GM13976 (cell line): ENCODE measurements around the gene NOTCH1.

ENCODE experiments used
- DNase-seq: peaks from one replicate; pipeline ENCODE4 v3.0.0; 2012; ENCODE audit warnings: low spot score
- in situ Hi-C: fragments of 300-500 bp; cut with MboI; formaldehyde crosslinking; loops from one replicate; pipeline ENCODE4 v1.12.0; 2022; ENCODE audit warnings: low sequenced_read_pairs, mixed read lengths, inconsistent platforms; ENCODE audit not compliant: unreplicated experiment
- TF ChIP-seq, protein P1 (sequence below): IDR thresholded peaks from 2 replicates; pipeline ENCODE4 v1.5.1; 2012; ENCODE audit warnings: borderline replicate concordance, mild to moderate bottlenecking; ENCODE audit not compliant: insufficient read depth; ENCODE audit errors: extremely low read depth, missing control alignments, control extremely low read depth

NOTCH1 gene

GRCh38 chr9:136545965-136546696 is at the start of gene NOTCH1:
Gene NOTCH1 (minus strand): TSS chr9:136546048. CDS start chr9:136545786, 262 bp downstream.
- peak; percentile 96 for DNase-seq
- in situ Hi-C loops, result no loop called here
- TF ChIP-seq, protein P1, sequence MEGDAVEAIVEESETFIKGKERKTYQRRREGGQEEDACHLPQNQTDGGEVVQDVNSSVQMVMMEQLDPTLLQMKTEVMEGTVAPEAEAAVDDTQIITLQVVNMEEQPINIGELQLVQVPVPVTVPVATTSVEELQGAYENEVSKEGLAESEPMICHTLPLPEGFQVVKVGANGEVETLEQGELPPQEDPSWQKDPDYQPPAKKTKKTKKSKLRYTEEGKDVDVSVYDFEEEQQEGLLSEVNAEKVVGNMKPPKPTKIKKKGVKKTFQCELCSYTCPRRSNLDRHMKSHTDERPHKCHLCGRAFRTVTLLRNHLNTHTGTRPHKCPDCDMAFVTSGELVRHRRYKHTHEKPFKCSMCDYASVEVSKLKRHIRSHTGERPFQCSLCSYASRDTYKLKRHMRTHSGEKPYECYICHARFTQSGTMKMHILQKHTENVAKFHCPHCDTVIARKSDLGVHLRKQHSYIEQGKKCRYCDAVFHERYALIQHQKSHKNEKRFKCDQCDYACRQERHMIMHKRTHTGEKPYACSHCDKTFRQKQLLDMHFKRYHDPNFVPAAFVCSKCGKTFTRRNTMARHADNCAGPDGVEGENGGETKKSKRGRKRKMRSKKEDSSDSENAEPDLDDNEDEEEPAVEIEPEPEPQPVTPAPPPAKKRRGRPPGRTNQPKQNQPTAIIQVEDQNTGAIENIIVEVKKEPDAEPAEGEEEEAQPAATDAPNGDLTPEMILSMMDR, result peak; percentile 5

GRCh38 chr9:136594492-136594891 is 48.6 kb upstream of the NOTCH1 start:
- in situ Hi-C loops, result no loop called here
- TF ChIP-seq, protein P1, result no peak
- DNase-seq, result no peak

DNA sequence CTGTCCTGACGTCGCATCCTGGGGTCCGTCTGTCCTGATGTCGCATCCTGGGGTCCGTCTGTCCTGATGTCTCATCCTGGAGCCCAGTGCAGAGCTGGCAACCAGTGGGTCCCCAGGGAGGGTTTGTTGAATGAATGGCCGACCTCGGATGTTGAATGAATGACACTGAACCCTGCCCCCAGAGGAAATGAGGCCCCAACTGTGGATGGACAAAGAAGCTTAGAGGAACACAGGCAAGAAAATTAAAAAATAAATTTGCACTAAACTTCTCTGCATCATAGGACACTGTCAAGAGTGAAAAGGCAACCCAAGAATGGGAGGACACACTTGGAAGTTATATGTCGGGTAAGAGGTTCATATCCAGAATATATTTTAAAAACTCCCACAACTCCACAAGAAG is 47.7 kb upstream of the NOTCH1 start:
- no peak for DNase-seq
- in situ Hi-C loops, result no loop called here
- TF ChIP-seq, protein P1, result no peak

DNA sequence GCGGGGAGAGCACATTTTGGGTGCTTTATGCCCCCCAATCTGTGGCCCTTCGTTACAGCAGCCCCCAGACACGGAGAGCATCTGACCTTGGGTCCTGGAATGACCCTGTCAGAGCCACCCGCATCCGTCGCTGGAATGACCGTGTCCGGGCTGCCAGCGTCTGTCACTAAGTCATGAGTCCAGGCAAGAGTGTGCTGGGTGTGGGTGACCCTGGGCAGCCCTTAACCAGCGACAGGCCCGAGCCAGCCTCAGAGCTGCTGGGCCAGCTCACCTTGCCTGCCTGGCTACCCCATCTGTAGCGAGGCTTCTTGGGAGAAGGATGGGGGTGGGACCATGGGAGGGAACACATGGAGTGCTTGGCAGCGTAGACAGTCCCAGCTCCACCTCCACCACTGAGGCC is 46.8 kb upstream of the NOTCH1 start:
- DNase-seq, result no peak
- TF ChIP-seq, protein P1, result no peak
- in situ Hi-C loops, result no loop called here

GRCh38 chr9:136590821-136591752 is 45.2 kb upstream of the NOTCH1 start:
- no peak for DNase-seq
- TF ChIP-seq, protein P1, result no peak
- in situ Hi-C loops, result no loop called here
